HepG2 (cell line): ENCODE results near the gene SIAH2. TPM values are rescaled to one million over a fixed set of nuclear protein-coding genes. Genes with fewer than 3 reads are reported as not detected.

ENCODE experiments used
- ATF1 ChIP-seq: IDR thresholded peaks from 2 replicates; pipeline ENCODE4 v1.6.1; 2016; ENCODE audit warnings: mild to moderate bottlenecking, control low read depth
- CREB1 ChIP-seq, 2 experiments: fragments of 450-650 bp in 1 of 2; IDR thresholded peaks; 2 replicates each; pipeline ENCODE4 v1.6.1; 2016 to 2017; ENCODE audit warnings: control low read depth in 1 of 2, mild to moderate bottlenecking in 1 of 2, missing compliant biosample characterization in 1 of 2, missing genetic modification characterization in 1 of 2
- DBP ChIP-seq: sonication (generic); formaldehyde crosslinking; IDR thresholded peaks from 2 replicates; pipeline ENCODE4 v1.4.0; 2020; ENCODE audit warnings: missing genetic modification reagents; ENCODE audit errors: not compliant biosample characterization
- DNMT1 ChIP-seq: sonication (generic); formaldehyde crosslinking; IDR thresholded peaks from 2 replicates; pipeline ENCODE4 v1.5.1; 2020; ENCODE audit warnings: mild to moderate bottlenecking, missing genetic modification reagents
- ETV5 ChIP-seq: IDR thresholded peaks from 2 replicates; pipeline ENCODE4 v1.6.1; 2018; ENCODE audit warnings: missing biosample characterization, missing genetic modification reagents, inconsistent platforms, borderline replicate concordance
- HINFP ChIP-seq: sonication (generic); formaldehyde crosslinking; IDR thresholded peaks from 2 replicates; pipeline ENCODE4 v1.4.0; 2020; ENCODE audit warnings: low read depth, mild to moderate bottlenecking, missing genetic modification reagents
- MED8 ChIP-seq: sonication (generic); formaldehyde crosslinking; IDR thresholded peaks from 2 replicates; pipeline ENCODE4 v1.8.1; 2023; ENCODE audit warnings: mild to moderate bottlenecking, missing genetic modification reagents; ENCODE audit not compliant: insufficient replicate concordance
- NFE2 ChIP-seq: sonication (generic); formaldehyde crosslinking; IDR thresholded peaks from 2 replicates; pipeline ENCODE4 v1.4.0; 2020; ENCODE audit warnings: missing genetic modification reagents
- NFYB ChIP-seq: sonication (generic); formaldehyde crosslinking; IDR thresholded peaks from 2 replicates; pipeline ENCODE4 v1.4.0; 2020; ENCODE audit warnings: missing genetic modification reagents
- RAD21 ChIP-seq: fragments of 450-650 bp; formaldehyde crosslinking; IDR thresholded peaks from 2 replicates; pipeline ENCODE4 v1.5.0; 2020; ENCODE audit warnings: mild to moderate bottlenecking
- REST ChIP-seq, 2 experiments: IDR thresholded peaks; 2 replicates each; pipeline ENCODE4 v1.6.1; 2011 to 2012; ENCODE audit warnings: low read length in 2 of 2, borderline replicate concordance in 1 of 2, low read depth in 1 of 2, mild to moderate bottlenecking in 1 of 2, moderate library complexity in 1 of 2
- SAP130 ChIP-seq: IDR thresholded peaks from 2 replicates; pipeline ENCODE4 v1.6.1; 2016; ENCODE audit warnings: low read depth
- TOPORS ChIP-seq: sonication (generic); formaldehyde crosslinking; IDR thresholded peaks from 2 replicates; pipeline ENCODE4 v1.8.0; 2023; ENCODE audit warnings: mild to moderate bottlenecking, missing genetic modification reagents
- ZNF292 ChIP-seq: sonication (generic); formaldehyde crosslinking; IDR thresholded peaks from 2 replicates; pipeline ENCODE4 v1.8.1; 2022; ENCODE audit warnings: mild to moderate bottlenecking, low read depth, missing genetic modification reagents, borderline replicate concordance
- ZNF44 ChIP-seq: sonication (generic); formaldehyde crosslinking; IDR thresholded peaks from 2 replicates; pipeline ENCODE4 v1.5.1; 2020; ENCODE audit warnings: mild to moderate bottlenecking, missing genetic modification reagents
- ZNF501 ChIP-seq: sonication (generic); formaldehyde crosslinking; IDR thresholded peaks from 2 replicates; pipeline ENCODE4 v1.5.1; 2020; ENCODE audit warnings: mild to moderate bottlenecking, moderate library complexity, missing genetic modification reagents
- polyA plus RNA-seq, 8 experiments: library from polyadenylated mRNA; depleted of rRNA in 3 of 8; stranded (reverse) in 7 of 8; unstranded in 1 of 8; fragments of >200 nt; fragmentation: Illumina TruSeq in 4 of 8; extraction: Trizol in 4 of 8; gene quantifications; 2 replicates each; pipeline versions ENCODE4 v1.2.1 to v1.2.3, GENCODE V29; 2011 to 2016; ENCODE audit warnings: low read depth in 4 of 8, missing spikeins in 1 of 8, mixed read lengths in 1 of 8; ENCODE audit not compliant: insufficient read depth in 1 of 8
- total RNA-seq, 5 experiments: library from RNA; depleted of rRNA; stranded (reverse); fragments of >200 nt; fragmentation: Illumina TruSeq; extraction: Trizol; gene quantifications; 2 replicates each; pipeline ENCODE4 v1.2.3, GENCODE V29; 2016; ENCODE audit warnings: low read depth in 1 of 5
- TF ChIP-seq, protein P1 (sequence below): sonication (generic); formaldehyde crosslinking; IDR thresholded peaks from 2 replicates; pipeline ENCODE4 v1.4.0; 2020; ENCODE audit warnings: missing genetic modification reagents, mild to moderate bottlenecking, borderline replicate concordance
- TF ChIP-seq, protein P2 (sequence below): sonication (generic); formaldehyde crosslinking; IDR thresholded peaks from 2 replicates; pipeline ENCODE4 v1.8.0; 2022; ENCODE audit warnings: mild to moderate bottlenecking, missing genetic modification reagents, borderline replicate concordance

Gene SIAH2
- total and polyA plus RNA-seq, 2 of the 13 experiments (the other 11 are each of a cell fraction or from before 2014, with no cell fraction given): 71.8 to 117 TPM

GRCh38 chr3:150763841-150764483 is 993 bp upstream of the SIAH2 start (continued):
- TF ChIP-seq, protein P1, sequence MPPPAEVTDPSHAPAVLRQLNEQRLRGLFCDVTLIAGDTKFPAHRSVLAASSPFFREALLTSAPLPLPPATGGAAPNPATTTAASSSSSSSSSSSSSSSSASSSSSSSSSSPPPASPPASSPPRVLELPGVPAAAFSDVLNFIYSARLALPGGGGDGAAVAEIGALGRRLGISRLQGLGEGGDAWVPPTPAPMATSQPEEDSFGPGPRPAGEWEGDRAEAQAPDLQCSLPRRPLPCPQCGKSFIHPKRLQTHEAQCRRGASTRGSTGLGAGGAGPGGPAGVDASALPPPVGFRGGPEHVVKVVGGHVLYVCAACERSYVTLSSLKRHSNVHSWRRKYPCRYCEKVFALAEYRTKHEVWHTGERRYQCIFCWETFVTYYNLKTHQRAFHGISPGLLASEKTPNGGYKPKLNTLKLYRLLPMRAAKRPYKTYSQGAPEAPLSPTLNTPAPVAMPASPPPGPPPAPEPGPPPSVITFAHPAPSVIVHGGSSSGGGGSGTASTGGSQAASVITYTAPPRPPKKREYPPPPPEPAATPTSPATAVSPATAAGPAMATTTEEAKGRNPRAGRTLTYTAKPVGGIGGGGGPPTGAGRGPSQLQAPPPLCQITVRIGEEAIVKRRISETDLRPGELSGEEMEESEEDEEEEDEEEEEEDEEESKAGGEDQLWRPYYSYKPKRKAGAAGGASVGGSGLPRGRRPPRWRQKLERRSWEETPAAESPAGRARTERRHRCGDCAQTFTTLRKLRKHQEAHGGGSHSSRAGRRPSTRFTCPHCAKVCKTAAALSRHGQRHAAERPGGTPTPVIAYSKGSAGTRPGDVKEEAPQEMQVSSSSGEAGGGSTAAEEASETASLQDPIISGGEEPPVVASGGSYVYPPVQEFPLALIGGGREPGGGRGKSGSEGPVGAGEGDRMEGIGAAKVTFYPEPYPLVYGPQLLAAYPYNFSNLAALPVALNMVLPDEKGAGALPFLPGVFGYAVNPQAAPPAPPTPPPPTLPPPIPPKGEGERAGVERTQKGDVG (CRISPR knock-in tag): no peak
- peak in 1 of 2 experiments; percentile 36; a peak in 1 of 4 replicates for TF ChIP-seq REST (IDR thresholded peaks at IDR 0.05; ENCODE audit: borderline replicate concordance in 1 of 2, low read depth in 1 of 2, low read length in 2 of 2)
- no peak for TF ChIP-seq ATF1
- TF ChIP-seq NFYB (CRISPR knock-in tag): no peak
- TF ChIP-seq ETV5: 0 out of 2 replicates have a peak, but pooled peaks have one; percentile 1
- TF ChIP-seq DNMT1: no peak
- no peak for TF ChIP-seq DBP (CRISPR knock-in tag)
- no peak for TF ChIP-seq CREB1 (IDR thresholded peaks at IDR 0.05)
- no peak for TF ChIP-seq CREB1 (CRISPR knock-in tag; IDR thresholded peaks at IDR 0.05)
- TF ChIP-seq MED8: peak; percentile 13
- no peak for TF ChIP-seq TOPORS (CRISPR knock-in tag)
- TF ChIP-seq NFE2: no peak
- TF ChIP-seq ZNF501 (CRISPR knock-in tag): peak; percentile 72; the same call in 1 of the 2 replicates
- TF ChIP-seq ZNF292 (CRISPR knock-in tag): peak; percentile 36; the same call in 1 of the 2 replicates
- TF ChIP-seq RAD21: peak; percentile 56
- TF ChIP-seq, protein P2, sequence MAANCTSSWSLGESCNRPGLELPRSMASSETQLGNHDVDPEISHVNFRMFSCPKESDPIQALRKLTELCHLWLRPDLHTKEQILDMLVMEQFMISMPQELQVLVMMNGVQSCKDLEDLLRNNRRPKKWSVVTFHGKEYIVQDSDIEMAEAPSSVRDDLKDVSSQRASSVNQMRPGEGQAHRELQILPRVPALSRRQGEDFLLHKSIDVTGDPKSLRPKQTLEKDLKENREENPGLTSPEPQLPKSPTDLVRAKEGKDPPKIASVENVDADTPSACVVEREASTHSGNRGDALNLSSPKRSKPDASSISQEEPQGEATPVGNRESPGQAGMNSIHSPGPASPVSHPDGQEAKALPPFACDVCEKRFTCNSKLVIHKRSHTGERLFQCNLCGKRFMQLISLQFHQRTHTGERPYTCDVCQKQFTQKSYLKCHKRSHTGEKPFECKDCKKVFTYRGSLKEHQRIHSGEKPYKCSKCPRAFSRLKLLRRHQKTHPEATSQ (CRISPR knock-in tag): 0 out of 2 replicates have a peak, but pooled peaks have one; percentile 77
- no peak for TF ChIP-seq ZNF44 (CRISPR knock-in tag)
- peak; percentile 38 for TF ChIP-seq SAP130 (CRISPR knock-in tag)
- peak; percentile 88 for TF ChIP-seq HINFP (CRISPR knock-in tag)
